GM21367 (cell line): ENCODE results near the gene EIF2A.
"Not testable (repeated sequence)": the region's sequence is repeated elsewhere in the genome, so short reads cannot be mapped to it uniquely, and the experiment has no call there.

Experiments used
- ATAC-seq: cut with Tn5 transposase; IDR thresholded peaks from one replicate; pipeline ENCODE4 v1.9.1; 2021; ENCODE audit not compliant: unreplicated experiment

The EIF2A gene

DNA sequence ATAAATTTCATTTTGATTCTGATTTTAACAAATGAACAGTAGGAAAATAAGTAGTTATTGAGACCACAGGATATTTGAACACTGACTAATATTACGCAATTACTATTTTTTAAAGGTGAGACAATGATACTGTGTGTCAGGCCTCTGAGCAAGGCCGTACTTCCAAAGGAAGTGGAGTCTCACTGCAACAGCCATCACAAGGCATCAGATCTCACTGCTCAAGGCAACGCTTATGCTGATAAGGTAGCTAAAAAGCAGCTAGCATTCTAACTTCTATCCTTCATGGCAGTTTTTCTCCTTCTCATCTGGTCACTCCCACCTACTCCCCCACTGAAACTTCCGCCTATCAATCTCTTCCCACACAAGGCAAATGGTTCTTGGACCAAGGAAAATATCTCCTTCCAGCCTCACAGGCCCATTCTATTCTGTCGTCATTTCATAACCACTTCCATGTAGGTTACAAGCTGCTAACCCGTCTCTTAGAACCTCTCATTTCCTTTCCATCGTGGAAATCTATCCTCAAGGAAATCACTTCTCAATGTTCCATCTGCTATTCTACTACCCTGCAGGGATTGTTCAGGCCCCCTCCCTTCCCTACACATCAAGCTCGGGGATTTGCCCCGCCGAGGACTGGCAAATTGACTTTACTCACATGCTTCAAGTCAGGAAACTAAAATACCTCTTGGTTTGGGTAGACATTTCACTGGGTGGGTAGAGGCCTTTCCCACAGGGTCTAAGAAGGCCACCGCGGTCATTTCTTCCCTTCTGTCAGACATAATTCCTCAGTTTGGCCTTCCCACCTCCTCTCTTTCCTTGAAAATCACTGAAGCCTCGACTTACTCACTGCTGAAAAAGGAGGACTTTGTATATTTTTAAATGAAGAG lies 54.3 kb downstream of the EIF2A start:
- not testable (repeated sequence) for ATAC-seq

GRCh38 chr3:150602426-150603152 lies 56.0 kb downstream of the EIF2A start:
- peak; percentile 13 for ATAC-seq

GRCh38 chr3:150603153-150603979 lies 56.8 kb downstream of the EIF2A start, which contains the start of gene SELENOT:
Gene SELENOT, plus strand, starts transcription at chr3:150603321. Its CDS starts 42 bp downstream, at chr3:150603363.
- ATAC-seq, result peak; percentile 46

- ATAC-seq, result no peak
Measured at GRCh38 chr3:150603980-150604319, 57.4 kb downstream of the EIF2A start.

- no peak for ATAC-seq
Measured at GRCh38 chr3:150605998-150606641, 59.5 kb downstream of the EIF2A start.

GRCh38 chr3:150607267-150608065 lies 60.9 kb downstream of the EIF2A start:
- ATAC-seq, result peak; percentile 21

- ATAC-seq, result no peak
Measured at GRCh38 chr3:150609988-150610387, 63.4 kb downstream of the EIF2A start.

- no peak for ATAC-seq
Measured at GRCh38 chr3:150610785-150611184, 64.2 kb downstream of the EIF2A start.

- ATAC-seq, result no peak
Measured at GRCh38 chr3:150611666-150612065, 65.1 kb downstream of the EIF2A start.

GRCh38 chr3:150612494-150612893 lies 65.9 kb downstream of the EIF2A start:
- no peak for ATAC-seq

DNA sequence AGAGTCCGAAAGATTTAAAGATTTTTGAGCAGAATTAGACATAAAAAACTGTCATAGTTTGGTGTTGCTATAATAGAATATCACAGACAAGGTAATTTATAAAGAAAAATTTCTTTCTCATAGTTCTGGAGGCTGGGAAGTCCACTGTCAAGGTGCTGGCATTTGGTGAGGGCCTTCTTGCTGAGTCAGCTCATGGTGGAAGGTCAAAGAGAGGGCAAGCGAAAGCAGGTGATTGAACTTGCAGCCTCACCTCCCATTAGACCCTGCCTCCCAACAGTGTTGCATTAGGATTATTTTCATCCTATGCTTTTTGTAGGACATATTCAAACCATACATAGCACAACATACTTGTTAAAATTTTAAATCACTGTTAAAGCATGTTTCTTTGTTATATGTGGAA lies 66.4 kb downstream of the EIF2A start:
- no peak for ATAC-seq

DNA sequence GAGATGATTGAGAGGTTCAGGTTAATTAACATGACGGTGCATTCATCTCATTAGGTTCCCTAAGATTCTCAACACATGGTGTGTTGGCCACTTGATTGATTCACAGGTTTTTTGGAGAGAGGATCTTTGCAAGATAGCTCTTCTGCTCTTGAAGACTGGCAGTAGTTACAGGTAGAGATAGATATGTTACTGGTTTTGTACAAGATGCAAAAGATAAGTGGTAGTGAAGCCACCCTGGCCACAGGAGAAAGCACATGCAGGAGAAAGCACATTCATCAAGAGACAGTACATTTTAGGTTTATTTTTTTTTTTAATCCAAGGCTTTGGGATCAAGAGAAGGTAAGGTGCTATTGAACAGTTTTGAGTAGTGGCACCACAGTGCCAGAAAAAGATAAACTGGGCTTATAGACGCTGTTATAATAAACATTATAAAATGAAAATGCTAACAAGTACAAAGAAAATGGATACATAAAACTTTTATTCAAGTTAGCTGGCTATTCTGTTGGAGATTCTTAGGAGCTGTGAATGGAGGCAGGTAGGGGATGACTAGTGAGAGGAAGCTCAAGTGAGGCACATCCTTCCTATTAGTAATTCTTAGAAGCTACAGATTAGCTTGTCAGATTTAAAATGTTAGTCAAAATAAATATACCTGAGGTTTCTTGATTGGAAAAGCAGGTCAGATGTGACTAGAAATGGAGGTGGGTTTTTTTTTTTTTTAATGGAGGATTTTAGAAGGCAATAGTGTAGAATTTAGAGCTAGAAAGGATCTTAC lies 67.3 kb downstream of the EIF2A start:
- ATAC-seq, result no peak

DNA sequence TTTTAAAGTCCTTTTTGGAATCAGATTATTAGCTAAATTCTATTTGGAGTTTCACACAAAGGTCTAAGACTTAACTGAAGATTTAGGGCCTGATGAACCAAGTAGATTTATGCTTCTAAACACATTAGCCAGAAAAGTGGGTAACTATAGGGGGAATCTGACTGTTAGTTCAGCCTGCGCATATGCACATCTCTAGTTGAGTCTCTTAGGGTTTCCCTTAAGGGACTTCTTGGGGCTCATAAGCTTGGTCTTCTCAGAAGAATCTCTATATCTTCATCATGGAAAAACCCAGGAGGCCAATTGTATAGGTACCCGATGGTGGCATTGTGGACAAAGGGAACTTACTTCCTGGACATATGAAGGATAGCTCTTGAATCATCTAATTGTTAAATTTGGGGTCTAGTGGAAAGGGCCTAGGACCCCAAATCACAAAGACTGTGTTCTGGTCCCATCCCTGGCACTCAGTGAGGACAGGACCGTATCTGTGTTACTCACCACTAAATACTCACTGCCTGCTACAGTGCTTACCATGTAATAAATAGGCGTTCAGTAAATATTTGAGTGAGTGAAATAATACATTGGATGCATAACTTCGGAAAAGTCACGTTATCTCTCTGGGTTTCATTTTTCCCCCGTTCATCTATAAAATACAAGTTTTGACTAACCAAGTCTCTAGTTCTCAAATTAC lies 73.6 kb downstream of the EIF2A start:
- ATAC-seq, result no peak

DNA sequence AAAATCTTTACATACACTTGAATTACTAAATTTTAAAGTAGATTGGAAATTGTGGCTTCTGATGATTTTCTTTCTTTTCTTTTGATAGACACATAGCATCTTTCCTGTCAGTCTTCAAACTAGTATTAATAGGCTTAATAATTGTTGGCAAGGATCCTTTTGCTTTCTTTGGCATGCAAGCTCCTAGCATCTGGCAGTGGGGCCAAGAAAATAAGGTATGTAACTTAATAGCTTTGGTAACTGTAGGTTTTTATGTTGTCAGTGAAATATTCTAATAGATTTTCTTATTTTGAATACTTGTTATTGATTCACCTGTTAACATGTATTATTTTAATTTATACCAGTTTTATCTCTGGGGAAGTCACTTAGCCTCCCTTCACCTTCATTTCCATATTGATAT lies 76.4 kb downstream of the EIF2A start:
- not testable (repeated sequence) for ATAC-seq

- ATAC-seq, result no peak
Measured at GRCh38 chr3:150623945-150624344, 77.4 kb downstream of the EIF2A start.

DNA sequence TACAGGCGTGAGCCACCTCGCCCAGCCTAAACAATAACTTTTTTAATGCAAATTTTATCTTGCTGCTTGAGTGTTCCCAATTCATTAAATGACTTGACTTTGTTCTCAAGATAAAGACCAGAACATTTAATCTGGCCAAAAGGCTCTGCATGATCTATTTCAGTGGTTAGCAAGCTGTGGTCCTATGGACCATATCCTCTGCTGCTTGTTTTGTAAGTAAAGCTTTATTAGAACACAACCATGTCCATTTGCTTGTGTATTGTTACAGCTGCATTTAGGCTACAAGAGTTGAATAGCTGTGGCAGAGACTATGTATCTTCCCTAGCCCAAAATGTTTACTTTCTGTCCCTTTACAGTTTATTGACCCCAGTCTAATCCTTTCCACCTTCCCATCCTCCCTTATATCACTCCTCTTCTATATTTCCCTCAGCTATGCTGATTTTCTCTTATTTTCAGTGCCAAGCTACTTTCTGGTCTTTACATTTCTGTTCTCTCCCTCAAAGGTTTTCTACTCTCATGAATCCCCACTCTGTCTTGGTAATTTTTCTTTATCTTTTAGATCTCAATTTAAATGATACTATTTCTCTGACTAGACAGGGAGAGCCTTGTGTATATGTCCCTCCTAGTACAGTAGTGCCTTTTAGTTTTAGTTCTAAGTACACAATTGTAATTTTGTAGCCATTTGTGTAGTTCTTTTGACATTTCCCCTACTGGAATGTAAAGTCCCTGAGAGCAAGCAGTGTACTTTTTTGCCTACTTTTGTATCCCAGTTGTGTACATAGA lies 79.8 kb downstream of the EIF2A start:
- ATAC-seq, result no peak

GRCh38 chr3:150627557-150627956 lies 81.0 kb downstream of the EIF2A start:
- no peak for ATAC-seq
